ENCODE data around the gene HSD17B13.

The HSD17B13 gene

DNA sequence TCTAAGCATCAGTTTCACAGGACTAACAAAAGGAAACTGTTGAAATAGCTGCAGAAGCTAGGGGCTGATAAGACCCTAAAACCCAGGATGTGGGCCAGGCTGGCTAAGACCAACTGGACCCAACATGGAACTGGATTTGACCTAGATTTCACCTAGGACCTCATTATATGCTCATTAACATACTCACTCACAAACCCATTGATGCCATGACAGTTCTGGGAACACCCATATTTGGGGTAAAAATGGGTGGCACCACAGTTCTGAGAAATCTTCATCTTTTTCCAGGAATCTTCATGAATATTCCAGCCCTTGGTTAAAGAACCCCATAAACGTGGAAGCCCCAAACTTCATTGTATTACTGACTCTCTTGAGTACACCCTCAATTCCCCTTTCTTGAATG, 41.1 kb downstream of the HSD17B13 start:
- no peak for TF ChIP-seq POLR2AphosphoS5 (IDR thresholded peaks at IDR 0.05; ENCODE audit: low read depth, low read length)
- no peak for TF ChIP-seq SIN3A (IDR thresholded peaks at IDR 0.05; ENCODE audit: borderline replicate concordance, insufficient read depth, low read length)
- no peak for TF ChIP-seq TAF1 (IDR thresholded peaks at IDR 0.05; ENCODE audit: borderline replicate concordance, insufficient read depth, low read length)
- no peak for TF ChIP-seq FOXP2 (optimal IDR thresholded peaks at IDR 0.05; ENCODE audit: borderline replicate concordance, extremely low read depth, extremely low read length, insufficient read depth)
- TF ChIP-seq, protein P1, sequence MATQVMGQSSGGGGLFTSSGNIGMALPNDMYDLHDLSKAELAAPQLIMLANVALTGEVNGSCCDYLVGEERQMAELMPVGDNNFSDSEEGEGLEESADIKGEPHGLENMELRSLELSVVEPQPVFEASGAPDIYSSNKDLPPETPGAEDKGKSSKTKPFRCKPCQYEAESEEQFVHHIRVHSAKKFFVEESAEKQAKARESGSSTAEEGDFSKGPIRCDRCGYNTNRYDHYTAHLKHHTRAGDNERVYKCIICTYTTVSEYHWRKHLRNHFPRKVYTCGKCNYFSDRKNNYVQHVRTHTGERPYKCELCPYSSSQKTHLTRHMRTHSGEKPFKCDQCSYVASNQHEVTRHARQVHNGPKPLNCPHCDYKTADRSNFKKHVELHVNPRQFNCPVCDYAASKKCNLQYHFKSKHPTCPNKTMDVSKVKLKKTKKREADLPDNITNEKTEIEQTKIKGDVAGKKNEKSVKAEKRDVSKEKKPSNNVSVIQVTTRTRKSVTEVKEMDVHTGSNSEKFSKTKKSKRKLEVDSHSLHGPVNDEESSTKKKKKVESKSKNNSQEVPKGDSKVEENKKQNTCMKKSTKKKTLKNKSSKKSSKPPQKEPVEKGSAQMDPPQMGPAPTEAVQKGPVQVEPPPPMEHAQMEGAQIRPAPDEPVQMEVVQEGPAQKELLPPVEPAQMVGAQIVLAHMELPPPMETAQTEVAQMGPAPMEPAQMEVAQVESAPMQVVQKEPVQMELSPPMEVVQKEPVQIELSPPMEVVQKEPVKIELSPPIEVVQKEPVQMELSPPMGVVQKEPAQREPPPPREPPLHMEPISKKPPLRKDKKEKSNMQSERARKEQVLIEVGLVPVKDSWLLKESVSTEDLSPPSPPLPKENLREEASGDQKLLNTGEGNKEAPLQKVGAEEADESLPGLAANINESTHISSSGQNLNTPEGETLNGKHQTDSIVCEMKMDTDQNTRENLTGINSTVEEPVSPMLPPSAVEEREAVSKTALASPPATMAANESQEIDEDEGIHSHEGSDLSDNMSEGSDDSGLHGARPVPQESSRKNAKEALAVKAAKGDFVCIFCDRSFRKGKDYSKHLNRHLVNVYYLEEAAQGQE (IDR thresholded peaks at IDR 0.05; ENCODE audit: insufficient read depth in 1 of 2, low read depth in 2 of 2, low read length in 2 of 2): no peak

GRCh38 chr4:87278335-87278794, 44.3 kb downstream of the HSD17B13 start:
- TF ChIP-seq TAF1 (IDR thresholded peaks at IDR 0.05; ENCODE audit: borderline replicate concordance, insufficient read depth, low read length) (no peak), FOXP2 (optimal IDR thresholded peaks at IDR 0.05; ENCODE audit: borderline replicate concordance, extremely low read depth, extremely low read length, insufficient read depth) (no peak), SIN3A (IDR thresholded peaks at IDR 0.05; ENCODE audit: borderline replicate concordance, insufficient read depth, low read length) (no peak), POLR2AphosphoS5 (IDR thresholded peaks at IDR 0.05; ENCODE audit: low read depth, low read length) (no peak)
- TF ChIP-seq, protein P1 (IDR thresholded peaks at IDR 0.05; ENCODE audit: insufficient read depth in 1 of 2, low read depth in 2 of 2, low read length in 2 of 2): no peak

DNA sequence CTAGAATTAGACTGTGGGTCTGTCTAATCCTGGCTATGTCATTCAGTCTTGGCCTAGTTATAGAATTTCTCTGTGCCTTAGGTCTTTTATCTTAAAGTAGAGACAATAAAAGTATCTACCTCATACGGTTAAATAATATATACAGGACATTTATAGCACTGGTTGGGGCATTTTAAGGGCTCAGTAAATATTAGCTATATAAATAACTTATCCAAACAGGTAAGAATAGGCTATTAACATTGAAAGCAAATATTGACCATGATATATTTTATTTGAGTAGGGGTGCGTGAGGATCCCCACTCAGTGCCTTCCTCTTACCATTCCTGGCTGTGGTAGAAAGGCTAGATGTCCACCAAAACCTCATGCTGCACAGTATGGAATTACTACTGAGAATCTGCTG, 47.4 kb downstream of the HSD17B13 start:
- TF ChIP-seq FOXP2 (optimal IDR thresholded peaks at IDR 0.05; ENCODE audit: borderline replicate concordance, extremely low read depth, extremely low read length, insufficient read depth) (no peak), TAF1 (IDR thresholded peaks at IDR 0.05; ENCODE audit: borderline replicate concordance, insufficient read depth, low read length) (no peak), POLR2AphosphoS5 (IDR thresholded peaks at IDR 0.05; ENCODE audit: low read depth, low read length) (no peak), SIN3A (IDR thresholded peaks at IDR 0.05; ENCODE audit: borderline replicate concordance, insufficient read depth, low read length) (no peak)
- TF ChIP-seq, protein P1 (IDR thresholded peaks at IDR 0.05; ENCODE audit: insufficient read depth in 1 of 2, low read depth in 2 of 2, low read length in 2 of 2): no peak

GRCh38 chr4:87274803-87275202, 47.9 kb downstream of the HSD17B13 start:
- TF ChIP-seq, protein P1 (IDR thresholded peaks at IDR 0.05; ENCODE audit: insufficient read depth in 1 of 2, low read depth in 2 of 2, low read length in 2 of 2): no peak
- TF ChIP-seq FOXP2 (optimal IDR thresholded peaks at IDR 0.05; ENCODE audit: borderline replicate concordance, extremely low read depth, extremely low read length, insufficient read depth) (no peak), POLR2AphosphoS5 (IDR thresholded peaks at IDR 0.05; ENCODE audit: low read depth, low read length) (no peak), TAF1 (IDR thresholded peaks at IDR 0.05; ENCODE audit: borderline replicate concordance, insufficient read depth, low read length) (no peak), SIN3A (IDR thresholded peaks at IDR 0.05; ENCODE audit: borderline replicate concordance, insufficient read depth, low read length) (no peak)

DNA sequence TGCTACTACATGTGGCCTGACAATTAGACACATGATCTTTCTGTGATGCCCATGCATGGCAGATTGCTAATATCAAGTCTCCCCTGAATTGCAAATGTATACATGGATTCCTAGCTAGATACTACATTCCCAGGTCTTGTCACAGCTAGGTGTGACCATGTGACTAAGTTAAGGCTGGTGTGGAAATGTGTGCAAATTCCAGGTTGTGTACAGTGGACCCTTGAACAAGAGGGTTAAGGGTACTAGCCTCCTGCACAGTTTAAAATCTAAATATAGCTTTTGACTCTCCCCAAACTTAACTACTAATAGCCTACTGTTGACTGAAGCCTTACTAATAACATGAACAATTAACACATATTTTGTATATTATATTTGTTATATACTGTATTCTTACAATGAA, 48.4 kb downstream of the HSD17B13 start:
- TF ChIP-seq FOXP2 (optimal IDR thresholded peaks at IDR 0.05; ENCODE audit: borderline replicate concordance, extremely low read depth, extremely low read length, insufficient read depth) (no peak), TAF1 (IDR thresholded peaks at IDR 0.05; ENCODE audit: borderline replicate concordance, insufficient read depth, low read length) (no peak), POLR2AphosphoS5 (IDR thresholded peaks at IDR 0.05; ENCODE audit: low read depth, low read length) (no peak), SIN3A (IDR thresholded peaks at IDR 0.05; ENCODE audit: borderline replicate concordance, insufficient read depth, low read length) (no peak)
- TF ChIP-seq, protein P1 (IDR thresholded peaks at IDR 0.05; ENCODE audit: insufficient read depth in 1 of 2, low read depth in 2 of 2, low read length in 2 of 2): no peak

Measured in PFSK-1 (cell line).